Activated CD8-positive, alpha-beta memory T cell treated with anti-CD3 and anti-CD28 coated beads for 24 hours (primary cell): ENCODE results near the gene TMEM235.

Source experiments
- DNase-seq: peaks from one replicate; pipeline ENCODE4 v3.0.0-alpha.2; 2020

The TMEM235 gene

GRCh38 chr17:78273813-78274212 is 42.4 kb downstream of the TMEM235 start:
- DNase-seq, result no peak

- no peak for DNase-seq
Measured at GRCh38 chr17:78275355-78275754, 43.9 kb downstream of the TMEM235 start.

GRCh38 chr17:78276098-78276887 is 44.9 kb downstream of the TMEM235 start:
- no peak for DNase-seq

- DNase-seq, result no peak
Measured at GRCh38 chr17:78278139-78278741, 46.8 kb downstream of the TMEM235 start.

- no peak for DNase-seq
Measured at GRCh38 chr17:78279360-78279990, 48.0 kb downstream of the TMEM235 start.

- no peak for DNase-seq
Measured at GRCh38 chr17:78281249-78281845, 49.9 kb downstream of the TMEM235 start.

- no peak for DNase-seq
Measured at GRCh38 chr17:78284146-78284545, 52.7 kb downstream of the TMEM235 start.

GRCh38 chr17:78289004-78289403 is 57.6 kb downstream of the TMEM235 start:
- no peak for DNase-seq

- DNase-seq, result peak; percentile 83
Measured at GRCh38 chr17:78289802-78290363, 58.5 kb downstream of the TMEM235 start.
